ENCODE data around the gene HSPA4L. TPM values are rescaled to one million over a fixed set of nuclear protein-coding genes. Genes with fewer than 3 reads are reported as not detected.

HSPA4L gene
- total RNA-seq, 1 experiment from 2014 or later, result 6.9 TPM

- Mint-ChIP-seq H3K9me3 (peaks cover 27% of the 10 kb centered on the region), H3K27ac (peak overlapping the region; percentile 6; the same call in 1 of the 2 replicates), H3K27me3 (ENCODE audit: low read depth) (no peaks in the 10 kb centered on the region), H3K4me3 (no peak overlapping the region), H3K4me1 (peaks cover 38% of the 10 kb centered on the region), H3K36me3 (peaks cover 21% of the 10 kb centered on the region)
- TF ChIP-seq FOXP1 (CRISPR knock-in tag; IDR thresholded peaks at IDR 0.05; ENCODE audit: borderline replicate concordance), result no peak
- TF ChIP-seq SOX15 (CRISPR knock-in tag; IDR thresholded peaks at IDR 0.05), result no peak
- TF ChIP-seq ZNF281 (CRISPR knock-in tag; IDR thresholded peaks at IDR 0.05), result no peak
- TF ChIP-seq ZNF423 (CRISPR knock-in tag; IDR thresholded peaks at IDR 0.05), result no peak
- no peak for TF ChIP-seq ESRRA (CRISPR knock-in tag; IDR thresholded peaks at IDR 0.05; ENCODE audit: borderline replicate concordance)
- no peak for TF ChIP-seq MAX (CRISPR knock-in tag; IDR thresholded peaks at IDR 0.05)
- no peak for TF ChIP-seq SMAD3 (CRISPR knock-in tag; IDR thresholded peaks at IDR 0.05; ENCODE audit: borderline replicate concordance)
- no peak for TF ChIP-seq ATF6 (CRISPR knock-in tag; IDR thresholded peaks at IDR 0.05)
- no peak for TF ChIP-seq GRHL2 (CRISPR knock-in tag; IDR thresholded peaks at IDR 0.05; ENCODE audit: insufficient replicate concordance, severe bottlenecking)
- no peak for TF ChIP-seq CTCF (IDR thresholded peaks at IDR 0.05)
- no peak for DNase-seq (ENCODE audit: low spot score)
- ChIA-PET POLR2A (no interaction called here), CTCF (no interaction called here)
- ATAC-seq, result peak; percentile 80
Measured at GRCh38 chr4:127846061-127846460, 63.9 kb downstream of the HSPA4L start.

- ATAC-seq, result no peak
- H3K4me3 Mint-ChIP-seq, result no peak overlapping the region
- ChIA-PET POLR2A (no interaction called here), CTCF (no interaction called here)
- H3K9me3 Mint-ChIP-seq, result peaks cover 32% of the 10 kb centered on the region
- H3K27ac Mint-ChIP-seq, result no peak overlapping the region
- H3K4me1 Mint-ChIP-seq, result peaks cover 41% of the 10 kb centered on the region
- no peaks in the 10 kb centered on the region for H3K27me3 Mint-ChIP-seq (ENCODE audit: low read depth)
- peaks cover 27% of the 10 kb centered on the region for H3K36me3 Mint-ChIP-seq
- no peak for DNase-seq (ENCODE audit: low spot score)
- TF ChIP-seq ERG (CRISPR knock-in tag; IDR thresholded peaks at IDR 0.05), result no peak
- TF ChIP-seq ATF6 (CRISPR knock-in tag; IDR thresholded peaks at IDR 0.05), result no peak
- TF ChIP-seq USF1 (CRISPR knock-in tag; IDR thresholded peaks at IDR 0.05), result no peak
- TF ChIP-seq ESRRA (CRISPR knock-in tag; IDR thresholded peaks at IDR 0.05; ENCODE audit: borderline replicate concordance), result no peak
- no peak for TF ChIP-seq ZBTB21 (CRISPR knock-in tag; IDR thresholded peaks at IDR 0.05; ENCODE audit: borderline replicate concordance)
- TF ChIP-seq AR (CRISPR knock-in tag; IDR thresholded peaks at IDR 0.05), result no peak
- TF ChIP-seq JAZF1 (CRISPR knock-in tag; IDR thresholded peaks at IDR 0.05), result no peak
- no peak for TF ChIP-seq ZNF317 (CRISPR knock-in tag; IDR thresholded peaks at IDR 0.05; ENCODE audit: borderline replicate concordance, low read depth)
- TF ChIP-seq SP1 (CRISPR knock-in tag; conservative IDR thresholded peaks at IDR 0.05), result no peak
- TF ChIP-seq KAT7 (CRISPR knock-in tag; IDR thresholded peaks at IDR 0.05; ENCODE audit: borderline replicate concordance), result no peak
- no peak for TF ChIP-seq EMX1 (CRISPR knock-in tag; IDR thresholded peaks at IDR 0.05)
- TF ChIP-seq IRF1 (CRISPR knock-in tag; IDR thresholded peaks at IDR 0.05), result no peak
- TF ChIP-seq CBFB (CRISPR knock-in tag; IDR thresholded peaks at IDR 0.05; ENCODE audit: low read depth), result no peak
Measured at GRCh38 chr4:127846765-127847164, 64.6 kb downstream of the HSPA4L start.
